HG02970 (cell line): ENCODE measurements around the gene OR2A7.
"Not testable (repeated sequence)": the region's sequence is repeated elsewhere in the genome, so short reads cannot be mapped to it uniquely, and the experiment has no call there.

Experiments
- ATAC-seq: cut with Tn5 transposase; IDR thresholded peaks from one replicate; pipeline ENCODE4 v1.9.1; 2021; ENCODE audit warnings: mild to moderate bottlenecking, moderate library complexity, moderate number of reproducible peaks; ENCODE audit not compliant: unreplicated experiment, low FRiP score

Gene OR2A7

GRCh38 chr7:144264692-144265091, at the start of gene OR2A7:
Gene OR2A7, minus strand, starts transcription at chr7:144264792. Its CDS starts 5,164 bp downstream, at chr7:144259628.
- ATAC-seq: not testable (repeated sequence)

GRCh38 chr7:144311872-144312469, 47.4 kb upstream of the OR2A7 start, which contains the start of gene OR2A1:
Gene OR2A1, plus strand, starts transcription at chr7:144312419. Its CDS starts 5,706 bp downstream, at chr7:144318125.
- ATAC-seq: not testable (repeated sequence)

GRCh38 chr7:144311218-144311617, 46.6 kb upstream of the OR2A7 start:
- not testable (repeated sequence) for ATAC-seq

- ATAC-seq: not testable (repeated sequence)
These were observed 45.1 kb upstream of the OR2A7 start for GRCh38 chr7:144309702-144310101.

- not testable (repeated sequence) for ATAC-seq
These were observed 40.6 kb upstream of the OR2A7 start for GRCh38 chr7:144305156-144305555.

- ATAC-seq: not testable (repeated sequence)
These were observed 39.0 kb upstream of the OR2A7 start for GRCh38 chr7:144303607-144304006.

- not testable (repeated sequence) for ATAC-seq
These were observed 38.1 kb upstream of the OR2A7 start for GRCh38 chr7:144302578-144303303.

GRCh38 chr7:144293794-144294499, 29.4 kb upstream of the OR2A7 start:
- ATAC-seq: peak; percentile 58

- ATAC-seq: not testable (repeated sequence)
These were observed 28.0 kb upstream of the OR2A7 start for GRCh38 chr7:144292384-144293161.

- ATAC-seq: not testable (repeated sequence)
These were observed 27.0 kb upstream of the OR2A7 start for GRCh38 chr7:144291607-144292006.

- ATAC-seq: not testable (repeated sequence)
These were observed 22.7 kb upstream of the OR2A7 start for GRCh38 chr7:144287171-144287784.

- ATAC-seq: not testable (repeated sequence)
These were observed 19.1 kb upstream of the OR2A7 start for GRCh38 chr7:144283716-144284115.

- not testable (repeated sequence) for ATAC-seq
These were observed 17.9 kb upstream of the OR2A7 start for GRCh38 chr7:144282490-144282889.

GRCh38 chr7:144281981-144282380, 17.4 kb upstream of the OR2A7 start:
- not testable (repeated sequence) for ATAC-seq

GRCh38 chr7:144280010-144280409, 15.4 kb upstream of the OR2A7 start:
- ATAC-seq: not testable (repeated sequence)

GRCh38 chr7:144275281-144275680, 10.7 kb upstream of the OR2A7 start:
- ATAC-seq: not testable (repeated sequence)

- not testable (repeated sequence) for ATAC-seq
These were observed 4.6 kb upstream of the OR2A7 start, which contains the start of gene CTAGE8 for GRCh38 chr7:144269188-144269587. Gene CTAGE8, minus strand, starts transcription at chr7:144269288. Its CDS starts 38 bp downstream, at chr7:144269250.

- not testable (repeated sequence) for ATAC-seq
These were observed 2.5 kb downstream of the OR2A7 start for GRCh38 chr7:144262128-144262527.

- not testable (repeated sequence) for ATAC-seq
These were observed 5.5 kb downstream of the OR2A7 start for GRCh38 chr7:144259067-144259466.

- ATAC-seq: no peak
These were observed 8.5 kb downstream of the OR2A7 start for GRCh38 chr7:144256112-144256511.
